ENCODE data around the gene PGA3.
"Not testable (repeated sequence)": the region's sequence is repeated elsewhere in the genome, so short reads cannot be mapped to it uniquely, and the experiment has no call there.

PGA3 gene

GRCh38 chr11:61202950-61203746, at the start of gene PGA3:
Gene PGA3, plus strand, starts transcription at chr11:61203515. Its CDS starts 50 bp downstream, at chr11:61203565.
- not testable (repeated sequence) for DNase-seq

DNA sequence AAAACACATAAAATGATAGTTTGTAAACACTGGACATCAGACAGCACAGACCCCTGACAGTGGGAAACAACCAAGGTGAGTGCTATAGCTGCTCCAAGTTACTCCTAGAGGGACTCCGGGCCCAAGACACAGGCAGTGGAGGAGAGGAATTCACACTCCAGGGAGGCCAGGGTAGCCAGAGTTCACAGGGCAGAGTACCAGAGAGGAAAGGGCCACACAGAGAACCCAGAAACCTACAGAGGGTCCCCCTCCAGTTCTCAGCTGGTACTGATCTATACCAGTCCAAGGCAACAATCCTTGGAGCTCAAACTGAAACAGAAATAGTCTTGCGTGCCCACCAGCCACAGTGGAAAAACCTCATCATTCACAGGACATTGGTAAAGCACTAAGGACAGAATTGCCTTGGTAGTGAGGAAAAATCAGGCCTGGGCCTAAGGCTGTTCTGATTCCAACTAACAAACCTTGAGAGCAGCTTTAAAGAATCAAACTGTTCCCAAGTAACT, 49.7 kb upstream of the PGA3 start:
- no peak for DNase-seq

DNA sequence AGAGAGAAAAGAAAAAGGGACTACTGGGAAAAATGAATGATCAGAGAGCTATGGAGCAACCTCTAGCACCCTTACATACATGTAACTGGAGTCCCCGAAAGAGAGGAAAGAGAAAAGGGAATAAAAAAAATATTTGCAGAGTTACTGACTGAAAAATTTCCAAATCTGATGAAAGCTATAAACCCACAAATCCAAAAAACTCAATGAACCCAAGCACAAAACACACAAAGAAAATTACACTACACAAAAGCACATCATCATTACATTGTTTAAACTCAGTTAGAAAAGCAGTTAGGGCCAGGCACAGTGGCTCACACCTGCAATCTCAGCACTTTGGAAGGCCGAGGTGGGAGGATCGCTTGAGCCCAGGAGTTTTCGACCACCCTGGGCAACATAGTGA, 48.8 kb upstream of the PGA3 start:
- no peak for DNase-seq

- no peak for DNase-seq
Observed at GRCh38 chr11:61155312-61155711, 48.0 kb upstream of the PGA3 start.

DNA sequence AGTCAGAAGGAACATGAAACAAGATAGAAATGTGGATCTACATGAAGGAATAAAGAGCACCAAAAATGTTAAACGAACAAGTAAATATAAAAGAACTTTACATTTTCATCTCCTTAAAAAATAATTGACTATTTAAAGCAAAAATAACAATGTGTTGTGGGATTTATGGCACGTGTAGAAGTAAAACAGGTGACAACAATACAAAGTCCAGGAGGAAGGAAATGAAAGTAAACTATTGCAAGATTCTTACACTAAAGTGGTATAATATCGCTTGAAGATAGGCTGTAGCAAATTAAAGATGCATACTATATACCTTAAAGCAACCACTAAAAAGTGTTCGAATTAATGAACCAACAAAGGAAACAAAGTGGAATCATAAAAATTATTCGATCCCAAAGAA, 47.6 kb upstream of the PGA3 start:
- no peak for DNase-seq

GRCh38 chr11:61157743-61158142, 45.6 kb upstream of the PGA3 start:
- DNase-seq: no peak

DNA sequence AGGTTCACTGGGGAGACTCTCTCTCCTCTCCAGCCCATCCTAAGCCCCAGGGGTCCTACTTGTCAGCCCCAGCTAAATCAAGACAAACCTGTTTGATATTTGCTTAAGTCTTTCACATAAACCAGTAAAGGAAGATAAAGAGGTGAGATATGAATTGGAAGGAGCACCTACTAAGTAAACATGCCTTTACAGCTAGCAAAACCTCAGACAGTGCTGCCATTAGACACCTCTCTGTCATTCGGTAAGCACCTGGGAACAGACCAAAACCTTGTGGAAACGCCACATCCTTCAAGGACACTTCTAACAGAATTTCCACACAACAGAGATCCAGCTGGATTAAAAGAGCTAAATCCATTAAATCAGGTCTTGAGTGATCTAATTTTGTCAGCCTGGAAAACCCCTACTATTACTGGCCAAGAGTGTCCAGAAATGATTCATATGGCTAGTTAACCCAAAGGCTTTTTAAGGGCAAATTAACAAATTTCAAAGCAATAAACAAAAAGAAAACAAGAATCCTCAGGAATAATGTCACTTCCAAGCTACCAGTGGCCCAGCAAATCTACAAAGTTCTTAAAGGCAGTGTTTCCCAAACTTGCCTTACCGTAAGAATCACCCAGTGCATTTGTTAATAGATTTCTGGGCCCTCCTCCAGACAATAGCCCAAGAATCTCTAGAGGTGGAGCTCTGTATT, 44.5 kb upstream of the PGA3 start:
- no peak for DNase-seq

GRCh38 chr11:61160487-61161189, 42.7 kb upstream of the PGA3 start:
- no peak for DNase-seq

DNA sequence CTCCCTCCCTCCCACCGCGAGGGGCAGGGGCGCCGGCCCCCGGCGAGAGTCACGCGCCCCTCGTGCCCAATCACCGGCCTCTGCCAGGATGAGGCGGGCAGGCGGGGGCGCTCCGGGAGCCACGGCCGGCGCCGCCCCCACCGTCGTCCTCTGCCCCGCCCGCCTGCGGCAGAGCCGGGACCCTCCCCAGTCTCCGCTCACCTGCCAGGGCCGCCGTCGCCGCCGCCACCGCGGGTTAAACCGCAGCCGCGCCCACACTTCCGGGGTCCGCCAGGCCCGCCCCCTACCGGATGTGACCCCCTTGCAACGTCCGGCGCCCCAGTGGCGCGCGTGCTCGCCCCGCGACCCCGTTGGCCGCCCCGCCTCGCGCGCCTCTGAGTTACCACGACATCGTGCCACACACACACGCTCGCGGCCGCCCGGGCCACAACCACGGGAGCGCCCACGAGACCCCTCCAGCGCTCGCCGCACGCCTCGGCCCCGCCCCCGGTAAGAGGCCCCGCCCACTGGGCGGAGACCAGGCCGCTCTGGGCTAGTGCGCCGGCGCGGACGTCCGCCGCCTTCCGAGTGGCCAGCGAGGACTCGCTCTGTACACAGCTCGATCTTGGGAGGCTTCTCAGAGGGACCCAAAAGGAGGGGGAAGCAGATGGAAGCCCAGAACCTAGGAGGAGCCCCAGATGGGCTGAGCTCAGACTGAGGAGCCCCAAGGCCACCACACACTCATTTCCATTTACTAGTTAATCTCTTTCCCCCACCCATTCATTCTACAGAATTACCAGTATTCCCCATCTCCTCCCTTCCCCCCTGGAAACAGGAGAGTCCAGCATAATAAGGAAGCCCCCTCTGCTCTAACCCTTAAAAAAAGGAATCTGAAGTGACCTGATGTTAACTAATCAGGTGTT, 41.9 kb upstream of the PGA3 start, which contains the start of gene VPS37C:
VPS37C (minus strand) TSS at position 237 of the 902 bp plus-strand sequence. CDS start 22,597 bp downstream, outside the sequence.
- peak; percentile 92 to 94 for DNase-seq

DNA sequence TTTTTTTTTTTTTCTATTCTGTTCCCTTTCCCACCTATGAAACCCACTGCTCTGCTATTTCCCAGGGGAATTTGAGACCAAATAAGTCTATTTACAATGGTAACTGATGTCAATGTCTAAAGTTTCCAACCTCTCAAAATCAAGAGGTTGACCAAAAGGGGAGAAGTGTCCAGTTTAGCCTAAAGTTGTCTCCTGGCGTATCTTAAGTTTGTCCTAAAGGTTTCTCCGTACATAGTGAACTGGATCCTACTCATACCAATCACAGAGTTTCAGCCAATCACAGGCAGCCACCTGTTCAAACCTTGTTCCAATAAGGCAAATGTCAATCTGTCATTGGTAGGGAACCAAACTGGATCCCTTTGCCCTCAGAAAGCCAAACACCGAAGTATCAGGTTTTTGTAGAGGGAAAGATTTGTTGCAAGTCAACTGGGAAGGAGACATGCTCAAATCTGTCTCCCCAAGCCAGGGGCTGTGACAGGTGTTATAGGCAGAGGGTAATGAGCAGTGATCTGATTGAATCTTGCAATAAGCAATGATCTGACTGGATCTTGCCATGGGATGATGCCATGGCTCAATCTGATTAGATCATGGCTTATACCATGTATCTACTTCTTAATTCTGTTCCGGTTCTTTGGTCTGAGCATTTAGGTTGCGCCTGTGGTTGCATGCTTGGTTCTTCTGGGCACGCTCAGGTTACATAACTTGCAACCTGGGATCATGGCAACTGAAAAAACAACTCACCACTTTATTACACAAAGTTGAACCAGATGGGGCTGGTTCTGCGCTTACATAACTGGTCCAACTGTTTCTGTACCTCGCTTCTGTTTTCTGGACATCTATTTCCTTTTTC, 41.0 kb upstream of the PGA3 start:
- peak in 1 of 2 experiments; percentile 62 for DNase-seq

GRCh38 chr11:61163021-61163420, 40.3 kb upstream of the PGA3 start:
- DNase-seq: no peak

DNA sequence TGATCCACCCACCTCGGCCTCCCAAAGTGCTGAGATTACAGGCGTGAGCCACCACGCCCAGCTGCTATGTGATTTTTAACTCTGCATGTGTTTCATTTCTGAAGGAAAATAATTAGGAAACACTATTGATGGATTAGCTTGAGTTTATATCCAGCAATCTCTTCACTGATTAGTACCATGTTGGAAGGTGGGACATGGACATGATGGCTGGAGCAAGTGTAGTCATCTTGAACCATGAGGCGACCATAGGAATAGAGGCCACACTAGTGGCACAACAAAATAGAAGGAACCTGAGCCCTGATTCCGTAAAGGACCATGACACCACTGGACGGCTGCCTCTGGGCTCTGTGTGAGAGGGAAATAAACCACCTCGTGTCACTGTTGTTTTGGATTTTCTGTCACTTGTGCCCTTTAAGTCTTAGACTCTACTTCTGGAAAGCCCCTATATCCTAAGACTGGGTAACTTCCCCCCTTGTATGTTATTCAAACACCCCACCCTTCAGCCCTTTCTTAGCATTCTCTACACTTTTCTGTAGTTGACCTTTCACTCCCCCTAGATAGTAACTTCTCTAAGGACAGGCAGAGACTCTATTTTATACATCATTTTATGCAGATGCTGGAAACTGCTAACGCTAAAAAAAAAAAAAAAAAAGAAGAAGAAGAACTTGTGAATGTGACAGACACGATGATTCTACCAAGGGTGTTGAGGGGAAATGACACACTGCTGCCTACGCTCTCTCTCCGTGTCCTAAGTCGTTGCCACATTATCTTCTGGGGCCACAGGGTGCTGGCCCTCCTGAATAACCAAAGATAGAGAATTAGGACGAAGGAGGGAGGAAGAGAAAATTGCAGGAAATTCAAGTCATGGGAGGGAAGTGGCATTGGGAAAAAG, 39.4 kb upstream of the PGA3 start:
- DNase-seq: no peak

DNA sequence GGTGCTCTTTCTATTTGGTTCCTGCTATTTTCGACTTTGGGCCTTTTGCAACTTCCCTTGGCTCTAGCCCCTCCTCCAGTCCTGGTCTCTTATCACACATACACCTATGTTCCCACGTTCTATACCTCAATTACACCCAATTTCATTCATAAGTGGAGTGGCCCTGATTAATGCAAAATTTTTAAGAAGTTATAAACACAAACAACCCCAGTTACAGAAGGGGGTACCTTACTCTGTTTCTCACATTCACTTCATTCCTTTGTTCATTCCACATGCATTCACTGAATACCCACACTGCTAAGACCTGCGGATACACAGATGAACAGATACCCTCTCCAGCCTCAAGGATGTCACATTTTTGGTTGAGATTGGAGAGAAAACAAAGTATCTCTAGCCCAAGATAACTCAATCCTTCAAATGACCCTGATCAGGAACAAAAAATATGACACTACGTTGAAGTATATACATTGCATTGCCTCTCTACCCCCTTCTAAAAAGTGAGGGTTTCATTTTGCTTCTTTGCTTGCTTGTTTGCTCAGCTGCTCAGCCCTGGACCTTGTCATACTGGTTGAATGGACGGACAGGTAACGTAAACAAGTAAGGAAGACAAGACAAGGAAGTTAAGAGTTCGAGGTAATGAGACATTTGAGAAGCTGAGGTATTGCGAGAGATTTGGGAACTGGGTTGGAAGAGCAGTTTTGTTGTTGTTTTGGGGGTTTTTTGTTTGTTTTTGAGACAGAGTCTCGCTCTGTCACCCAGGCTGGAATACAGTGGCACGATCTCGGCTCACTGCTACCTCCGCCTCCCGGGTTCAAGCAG, 38.5 kb upstream of the PGA3 start:
- peak in 1 of 2 experiments; percentile 12 for DNase-seq

GRCh38 chr11:61165785-61166184, 37.5 kb upstream of the PGA3 start:
- DNase-seq: not testable (repeated sequence)

DNA sequence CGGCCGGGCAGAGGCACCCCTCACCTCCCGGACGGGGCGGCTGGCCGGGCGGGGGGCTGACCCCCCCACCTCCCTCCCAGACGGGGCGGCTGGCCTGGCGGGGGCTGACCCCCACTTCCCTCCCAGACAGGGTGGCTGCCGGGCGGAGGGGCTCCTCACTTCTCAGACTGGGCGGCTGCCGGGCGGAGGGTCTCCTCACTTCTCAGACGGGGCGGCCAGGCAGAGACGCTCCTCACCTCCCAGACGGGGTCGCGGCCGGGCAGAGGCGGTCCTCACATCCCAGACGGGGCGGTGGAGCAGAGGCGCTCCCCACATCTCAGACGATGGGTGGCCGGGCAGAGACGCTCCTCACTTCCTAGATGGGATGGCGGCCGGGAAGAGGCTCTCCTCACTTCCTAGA, 37.0 kb upstream of the PGA3 start:
- DNase-seq: not testable (repeated sequence)

GRCh38 chr11:61168042-61168688, 35.1 kb upstream of the PGA3 start:
- DNase-seq: no peak

DNA sequence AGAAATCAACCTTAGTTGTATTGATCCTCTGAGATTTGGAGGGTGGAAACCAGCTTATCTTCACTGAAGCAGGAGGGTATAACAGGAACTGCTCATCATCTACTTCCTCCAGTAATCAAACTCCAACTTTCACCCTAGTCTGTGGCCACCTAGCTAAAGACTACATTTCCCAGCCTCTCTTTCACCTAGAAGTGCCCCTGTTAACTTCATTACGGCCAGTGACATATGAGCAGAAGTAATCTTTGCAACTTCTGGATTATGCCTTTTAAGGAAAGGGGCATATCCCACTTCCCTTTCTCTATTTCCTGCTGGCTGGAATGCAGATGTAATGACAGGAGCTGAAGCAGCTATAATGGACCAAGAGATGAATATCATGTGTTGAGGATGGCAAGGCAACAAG, 34.5 kb upstream of the PGA3 start:
- no peak for DNase-seq

DNA sequence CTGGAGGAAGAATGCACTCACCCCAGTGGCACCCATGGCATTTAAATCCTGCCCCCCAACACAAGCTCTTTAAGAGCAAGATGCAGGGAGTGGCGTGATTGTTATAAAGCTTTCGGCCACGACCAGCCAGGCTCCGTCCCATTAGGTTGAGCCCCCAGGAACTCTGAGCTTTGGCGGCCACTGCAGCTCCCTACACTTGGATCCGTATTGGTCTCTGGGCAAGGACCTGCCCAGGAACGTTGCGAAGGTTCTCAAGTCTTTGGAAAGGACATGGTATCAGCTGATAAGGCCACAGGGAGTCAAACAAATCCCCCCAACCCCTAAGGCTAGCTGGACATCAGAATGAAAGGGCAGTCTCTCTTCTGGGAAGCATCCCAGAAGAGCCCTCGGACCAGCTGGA, 32.7 kb upstream of the PGA3 start:
- DNase-seq: no peak

DNA sequence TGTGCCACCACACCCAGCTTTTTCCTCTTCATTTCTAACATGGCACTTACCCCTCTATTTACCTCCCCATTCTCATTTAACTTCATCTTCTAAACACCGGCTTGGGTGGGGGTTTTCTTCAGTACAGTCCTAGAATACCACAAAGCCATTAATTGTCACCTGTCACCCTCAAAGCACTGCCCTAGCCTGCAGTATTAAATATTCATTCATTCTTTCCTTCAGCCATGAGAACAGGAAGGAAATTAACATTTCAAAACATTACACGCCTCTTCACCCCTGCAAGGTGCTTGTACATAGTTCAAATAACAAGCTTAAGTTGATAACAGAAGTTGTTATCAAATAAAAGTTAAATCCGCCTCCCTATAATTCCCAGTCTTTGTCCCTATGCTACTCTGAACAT, 31.4 kb upstream of the PGA3 start:
- no peak for DNase-seq

Data from NCI-H2081 (cell line).